Gastrocnemius medialis (tissue), 4 donors: ENCODE data around the gene KLHDC1.

Experiments
- POLR2A ChIP-seq, 2 donors: fragments of 450-650 bp; IDR thresholded peaks; one replicate each; pipeline ENCODE4 v1.6.1; 2017; ENCODE audit warnings: antibody characterized with exemption in 2 of 2, mild to moderate bottlenecking in 2 of 2, moderate library complexity in 2 of 2
- TF ChIP-seq, protein P1 (sequence below), 5 experiments: fragments of 450-650 bp in 3 of 5; fragments of 200-600 bp in 2 of 5; sonication (generic) in 2 of 5; IDR thresholded peaks in 4 of 5; conservative IDR thresholded peaks in 1 of 5; 1 replicate in 4 of 5; 2 replicates in 1 of 5; pipeline ENCODE4 v1.5.1; 2016 to 2019; ENCODE audit warnings: antibody characterized with exemption in 5 of 5, mild to moderate bottlenecking in 3 of 5, moderate library complexity in 3 of 5

DNA sequence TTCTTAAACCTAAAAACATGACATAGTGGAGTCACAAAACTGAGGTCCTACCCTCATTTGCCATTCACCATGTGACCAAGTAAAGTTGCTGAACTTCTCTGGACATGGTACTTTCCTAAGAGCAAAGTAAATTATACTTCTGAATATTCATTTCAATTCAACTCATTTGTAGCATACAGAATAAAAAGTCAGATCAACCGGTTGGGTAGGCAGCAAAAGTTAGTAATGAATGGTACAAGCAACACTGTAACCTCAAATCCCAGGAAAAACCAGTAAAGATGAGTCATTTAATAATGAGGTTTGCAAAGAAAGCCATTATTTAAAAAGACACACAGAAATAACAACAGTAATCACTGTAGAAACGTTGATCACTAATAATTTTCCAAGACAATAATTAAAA is 13.6 kb upstream of the KLHDC1 start:
- TF ChIP-seq, protein P1, sequence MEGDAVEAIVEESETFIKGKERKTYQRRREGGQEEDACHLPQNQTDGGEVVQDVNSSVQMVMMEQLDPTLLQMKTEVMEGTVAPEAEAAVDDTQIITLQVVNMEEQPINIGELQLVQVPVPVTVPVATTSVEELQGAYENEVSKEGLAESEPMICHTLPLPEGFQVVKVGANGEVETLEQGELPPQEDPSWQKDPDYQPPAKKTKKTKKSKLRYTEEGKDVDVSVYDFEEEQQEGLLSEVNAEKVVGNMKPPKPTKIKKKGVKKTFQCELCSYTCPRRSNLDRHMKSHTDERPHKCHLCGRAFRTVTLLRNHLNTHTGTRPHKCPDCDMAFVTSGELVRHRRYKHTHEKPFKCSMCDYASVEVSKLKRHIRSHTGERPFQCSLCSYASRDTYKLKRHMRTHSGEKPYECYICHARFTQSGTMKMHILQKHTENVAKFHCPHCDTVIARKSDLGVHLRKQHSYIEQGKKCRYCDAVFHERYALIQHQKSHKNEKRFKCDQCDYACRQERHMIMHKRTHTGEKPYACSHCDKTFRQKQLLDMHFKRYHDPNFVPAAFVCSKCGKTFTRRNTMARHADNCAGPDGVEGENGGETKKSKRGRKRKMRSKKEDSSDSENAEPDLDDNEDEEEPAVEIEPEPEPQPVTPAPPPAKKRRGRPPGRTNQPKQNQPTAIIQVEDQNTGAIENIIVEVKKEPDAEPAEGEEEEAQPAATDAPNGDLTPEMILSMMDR (IDR thresholded peaks at IDR 0.05 in 4 of 5, conservative IDR thresholded peaks at IDR 0.05 in 1 of 5): no peak
- TF ChIP-seq POLR2A (IDR thresholded peaks at IDR 0.05): no peak
